CD4-positive, alpha-beta T cell treated with Interferon gamma for 1 hour (primary cell): ENCODE data around the gene PAX9.
A peak's percentile ranks its signal among the peaks of the same experiment; 100 is the strongest.

Experiments
- DNase-seq: peaks from one replicate; pipeline ENCODE4 v3.0.0-alpha.2; 2020

Gene PAX9

DNA sequence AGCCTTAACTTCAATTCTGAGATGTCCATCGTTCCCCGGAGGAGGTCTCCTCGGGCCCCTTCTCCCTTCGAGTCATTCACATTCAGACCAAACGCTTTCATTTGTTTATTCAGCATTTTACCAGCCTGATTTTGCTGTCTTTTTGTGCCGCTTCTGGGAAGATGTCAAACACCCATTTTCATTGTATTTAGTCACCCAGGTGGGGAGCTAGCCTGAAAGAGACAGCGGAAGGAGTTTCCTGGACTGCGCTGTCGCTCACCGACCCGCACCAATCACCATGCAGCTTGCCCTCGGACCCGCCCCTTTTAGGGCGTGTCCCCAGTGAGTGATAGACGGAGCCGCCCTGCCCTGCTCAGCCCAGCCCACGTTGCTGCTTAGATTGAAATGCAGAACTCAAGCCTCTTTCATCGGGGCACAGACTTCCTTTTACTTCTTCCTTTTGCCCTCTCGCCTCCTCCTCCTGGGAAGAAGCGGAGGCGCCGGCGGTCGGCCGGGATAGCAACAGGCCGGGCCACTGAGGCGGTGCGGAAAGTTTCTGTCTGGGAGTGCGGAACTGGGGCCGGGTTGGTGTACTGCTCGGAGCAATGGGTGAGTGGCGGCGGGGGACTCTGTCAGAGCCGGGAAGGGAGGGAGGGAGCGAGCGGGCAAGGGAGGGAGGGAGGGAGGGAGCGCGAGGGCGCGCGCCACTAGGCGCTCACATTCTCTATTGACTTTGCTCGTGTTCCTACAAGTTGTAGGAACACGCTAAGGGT, at the start of gene PAX9:
TSS of gene PAX9 (plus strand) at position 355 of the 752 bp plus-strand sequence. CDS start at position 585, 230 bp downstream.
- peak; percentile 10 for DNase-seq

DNA sequence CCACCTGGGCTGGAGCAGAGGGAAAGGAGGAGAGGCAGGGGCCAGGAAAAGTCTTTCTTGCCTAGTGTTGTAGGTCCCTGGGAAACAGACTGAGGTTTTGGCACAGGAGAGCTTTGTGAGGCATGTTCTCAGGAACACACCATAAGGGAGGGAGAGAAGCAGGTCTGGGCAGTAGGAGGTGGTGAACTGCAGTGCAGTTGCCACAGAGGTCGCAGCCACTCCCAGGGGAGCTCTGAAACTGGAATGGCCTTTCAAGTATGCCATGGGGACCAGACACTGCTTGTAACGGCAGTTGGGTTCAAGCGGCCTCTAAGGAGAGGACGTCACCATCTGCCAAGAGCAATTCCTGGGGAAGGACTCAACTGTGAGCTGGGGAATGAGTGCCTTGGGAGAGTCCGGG, 43.8 kb upstream of the PAX9 start:
- DNase-seq: no peak

DNA sequence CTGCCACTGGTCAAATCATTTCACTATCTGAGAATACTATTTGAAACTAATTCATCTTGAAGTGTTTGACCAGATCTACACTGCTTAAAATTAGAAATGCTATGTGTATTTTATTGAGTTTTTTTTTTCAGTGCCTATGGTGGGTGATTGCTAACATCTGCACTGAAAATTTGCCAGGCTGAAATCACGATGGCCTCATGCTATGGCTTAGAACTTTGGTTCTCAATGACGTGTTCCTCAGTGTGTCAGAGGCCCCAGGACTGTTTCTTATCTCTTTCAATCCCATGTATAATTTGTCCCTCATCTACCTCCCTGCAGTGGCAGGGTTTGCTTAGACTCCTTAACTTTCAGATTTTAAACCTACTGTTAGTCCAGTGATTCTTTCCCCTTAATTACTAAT, 43.0 kb upstream of the PAX9 start:
- no peak for DNase-seq

DNA sequence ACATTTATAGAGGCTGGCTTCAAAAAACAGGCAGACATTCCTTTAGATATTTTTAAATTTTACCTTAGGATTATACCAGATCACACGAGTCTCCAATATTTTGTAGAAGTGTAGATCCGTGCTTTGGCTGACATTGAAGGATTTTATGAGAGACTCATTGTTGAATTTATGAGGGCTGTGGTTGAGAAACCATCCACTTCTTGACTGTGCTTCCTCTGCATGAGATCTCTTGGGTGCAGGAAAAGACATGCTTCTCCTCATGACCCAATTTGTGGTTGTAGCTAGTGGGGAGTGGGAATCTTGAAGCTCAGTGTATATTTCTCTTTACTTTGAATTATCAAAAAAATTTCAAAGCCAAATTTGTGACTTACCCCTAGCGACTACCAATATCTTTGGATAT, 42.5 kb upstream of the PAX9 start:
- DNase-seq: no peak

DNA sequence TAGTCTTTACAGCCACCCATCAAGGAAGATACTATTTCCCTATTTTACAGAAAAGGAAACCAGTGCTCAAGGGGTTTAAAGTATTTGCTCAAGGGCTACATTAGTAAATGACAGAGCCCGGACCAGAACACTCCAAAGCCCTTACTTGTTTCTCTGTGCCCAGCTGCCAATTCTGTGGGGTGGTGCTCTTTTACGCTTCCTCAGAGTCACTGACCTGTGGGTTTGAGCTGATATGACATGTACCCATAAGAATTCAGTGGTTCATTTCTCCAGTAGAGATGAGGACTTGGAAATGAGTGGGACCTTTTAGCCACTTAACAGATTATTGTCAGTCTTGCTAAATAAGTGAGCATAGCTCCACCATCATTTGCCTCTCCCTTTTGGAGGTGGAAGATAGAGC, 41.8 kb upstream of the PAX9 start:
- no peak for DNase-seq

DNA sequence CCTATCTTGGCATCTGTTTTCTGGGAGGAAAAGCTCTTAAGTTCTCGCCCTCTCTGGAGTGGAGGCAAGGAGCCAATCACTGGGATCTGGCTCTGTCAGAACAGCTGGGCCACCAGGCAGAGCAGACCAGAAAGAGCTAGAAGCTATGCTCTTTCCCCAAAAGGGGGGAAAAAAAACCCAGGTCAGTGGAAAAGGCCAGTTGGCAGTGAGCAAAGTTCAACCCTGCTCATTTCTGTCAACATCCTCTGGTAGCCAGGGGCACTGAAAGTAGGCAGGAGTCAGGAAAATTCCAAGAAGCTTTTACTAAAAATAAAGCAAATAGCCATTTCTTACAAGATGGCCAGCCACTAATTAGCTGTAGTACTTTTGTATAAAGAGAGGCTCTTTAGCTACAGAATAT, 36.6 kb upstream of the PAX9 start:
- DNase-seq: no peak

DNA sequence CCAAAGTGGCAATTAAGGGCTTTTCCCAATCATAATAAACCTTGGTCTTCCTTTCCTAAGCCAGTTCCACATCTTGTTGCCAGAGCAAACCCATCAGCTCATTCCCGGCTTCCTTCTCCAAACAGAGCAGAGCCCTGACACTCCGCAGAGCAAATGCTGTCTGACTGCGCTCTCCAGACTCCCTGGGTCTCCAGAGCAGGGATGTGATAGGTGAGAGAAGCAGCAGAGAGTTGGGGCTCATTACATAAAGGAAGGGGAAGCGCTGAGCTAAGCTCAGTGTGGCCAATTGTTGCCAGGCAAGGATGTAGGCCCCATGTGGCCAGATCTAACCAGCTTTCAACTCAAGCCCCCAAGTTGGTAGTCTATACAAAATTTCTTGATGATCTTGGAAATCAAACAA, 36.2 kb upstream of the PAX9 start:
- no peak for DNase-seq

DNA sequence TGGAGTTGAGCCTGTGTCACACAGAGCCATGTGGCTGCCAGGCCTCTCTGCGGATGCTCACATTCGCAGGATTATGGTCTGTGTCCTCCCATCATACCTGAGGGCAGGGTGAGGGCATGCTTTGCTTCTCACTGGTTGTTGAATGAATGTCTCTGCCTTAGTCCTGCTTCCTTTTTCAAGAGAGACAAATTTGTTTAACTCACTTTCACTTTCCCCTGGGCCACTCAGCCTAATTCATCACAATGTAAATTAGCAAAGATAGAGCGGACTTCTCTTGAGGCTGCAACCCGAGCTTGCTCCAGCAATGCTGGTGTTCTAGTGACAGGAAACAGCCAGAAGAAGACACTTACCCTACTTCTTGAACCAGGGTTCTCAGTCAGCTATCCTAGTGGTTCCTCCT, 35.5 kb upstream of the PAX9 start:
- no peak for DNase-seq

DNA sequence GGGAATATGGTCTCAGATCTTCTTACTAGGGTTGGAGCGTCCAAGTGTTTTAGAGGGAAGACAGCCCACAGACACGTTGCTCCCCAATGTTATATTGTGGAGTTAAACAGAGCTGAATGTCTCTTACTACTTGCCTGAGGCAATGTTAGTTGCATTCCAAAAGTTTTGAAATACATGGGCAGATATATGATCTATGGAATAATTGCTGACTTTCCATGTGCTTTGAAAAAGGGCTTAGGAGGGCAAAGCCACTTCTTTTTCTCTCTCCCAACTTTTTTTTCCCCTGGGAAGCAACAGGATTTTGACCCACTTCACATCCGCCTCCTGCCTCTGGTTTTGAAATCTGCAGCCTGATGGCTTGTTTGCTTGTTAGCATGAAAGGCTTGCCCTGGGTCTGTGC, 33.7 kb upstream of the PAX9 start:
- DNase-seq: no peak

DNA sequence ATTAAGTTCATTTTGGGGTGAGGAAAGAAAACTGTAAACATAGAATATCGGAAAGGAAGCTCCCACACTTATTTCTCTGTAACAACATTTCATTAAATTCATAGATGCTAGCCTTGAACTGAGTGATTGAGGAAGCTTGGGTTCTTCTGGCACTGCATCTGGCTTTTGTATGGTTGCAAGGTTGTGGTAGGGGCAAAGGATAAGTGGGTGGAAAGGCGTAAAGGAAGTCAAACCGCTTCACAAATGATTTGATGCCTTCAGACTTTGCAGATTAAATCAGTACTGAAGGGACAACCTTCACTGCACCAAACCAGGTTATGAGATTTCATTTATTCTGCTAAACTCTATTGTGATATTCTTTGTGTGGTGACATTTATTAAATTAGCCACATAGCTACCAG, 28.1 kb upstream of the PAX9 start:
- DNase-seq: no peak

DNA sequence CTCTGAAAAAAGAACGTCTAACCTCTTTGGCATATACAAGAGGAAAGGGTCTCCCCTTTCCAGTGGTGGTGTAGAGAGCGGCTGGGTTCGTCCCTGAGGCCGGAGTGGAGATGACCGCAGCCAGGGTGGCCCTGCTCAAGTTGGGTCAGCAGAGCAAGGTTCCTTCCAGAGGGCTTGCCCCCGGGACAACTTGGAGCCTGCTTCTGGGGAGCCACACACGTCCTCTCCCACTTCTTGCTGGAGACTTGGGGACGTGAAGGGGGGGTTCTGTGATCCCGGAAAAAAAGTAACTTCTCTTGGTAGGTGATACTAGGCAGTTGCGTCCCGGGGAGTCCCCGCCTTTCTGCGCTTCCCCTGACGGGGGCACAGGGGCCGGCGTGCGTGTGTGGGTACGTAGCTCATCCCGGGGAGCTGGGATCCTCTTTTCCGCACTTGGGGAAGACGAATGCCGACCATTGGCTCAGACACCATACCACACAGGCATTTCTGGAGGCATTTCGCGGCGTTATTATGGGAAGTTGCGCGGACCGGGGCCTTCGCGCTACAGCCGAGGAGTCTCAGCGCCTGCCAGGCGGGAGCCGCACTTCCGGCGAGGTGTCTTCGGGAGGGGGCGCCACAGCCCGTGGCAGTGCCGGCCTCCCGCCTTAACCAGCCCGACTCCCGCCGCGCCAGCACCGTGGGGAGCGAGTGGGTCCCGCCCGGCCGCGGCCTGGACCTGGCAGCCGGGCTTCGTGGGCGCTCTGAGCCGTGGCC, 14.8 kb upstream of the PAX9 start:
- DNase-seq: no peak

DNA sequence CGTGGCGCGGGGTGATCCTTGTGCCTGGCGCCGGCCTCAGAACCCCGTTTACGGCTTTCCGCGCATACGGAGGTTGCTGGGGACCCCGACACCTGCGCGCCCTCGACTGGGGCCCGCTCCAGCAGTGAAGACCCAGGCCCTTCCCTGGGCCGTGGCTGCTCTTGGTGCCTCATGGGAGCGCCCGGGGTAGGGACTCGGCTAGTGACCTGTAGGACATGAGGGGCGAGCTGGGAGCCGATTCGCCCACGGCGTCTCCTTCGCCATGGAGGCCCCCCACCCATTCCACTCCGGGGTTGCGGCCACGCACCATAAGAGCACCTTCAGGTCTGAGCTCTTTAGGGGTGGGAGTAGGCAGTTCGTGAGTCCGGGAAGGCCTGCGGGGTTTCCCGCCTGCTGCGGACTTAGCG, 14.2 kb upstream of the PAX9 start:
- DNase-seq: no peak

DNA sequence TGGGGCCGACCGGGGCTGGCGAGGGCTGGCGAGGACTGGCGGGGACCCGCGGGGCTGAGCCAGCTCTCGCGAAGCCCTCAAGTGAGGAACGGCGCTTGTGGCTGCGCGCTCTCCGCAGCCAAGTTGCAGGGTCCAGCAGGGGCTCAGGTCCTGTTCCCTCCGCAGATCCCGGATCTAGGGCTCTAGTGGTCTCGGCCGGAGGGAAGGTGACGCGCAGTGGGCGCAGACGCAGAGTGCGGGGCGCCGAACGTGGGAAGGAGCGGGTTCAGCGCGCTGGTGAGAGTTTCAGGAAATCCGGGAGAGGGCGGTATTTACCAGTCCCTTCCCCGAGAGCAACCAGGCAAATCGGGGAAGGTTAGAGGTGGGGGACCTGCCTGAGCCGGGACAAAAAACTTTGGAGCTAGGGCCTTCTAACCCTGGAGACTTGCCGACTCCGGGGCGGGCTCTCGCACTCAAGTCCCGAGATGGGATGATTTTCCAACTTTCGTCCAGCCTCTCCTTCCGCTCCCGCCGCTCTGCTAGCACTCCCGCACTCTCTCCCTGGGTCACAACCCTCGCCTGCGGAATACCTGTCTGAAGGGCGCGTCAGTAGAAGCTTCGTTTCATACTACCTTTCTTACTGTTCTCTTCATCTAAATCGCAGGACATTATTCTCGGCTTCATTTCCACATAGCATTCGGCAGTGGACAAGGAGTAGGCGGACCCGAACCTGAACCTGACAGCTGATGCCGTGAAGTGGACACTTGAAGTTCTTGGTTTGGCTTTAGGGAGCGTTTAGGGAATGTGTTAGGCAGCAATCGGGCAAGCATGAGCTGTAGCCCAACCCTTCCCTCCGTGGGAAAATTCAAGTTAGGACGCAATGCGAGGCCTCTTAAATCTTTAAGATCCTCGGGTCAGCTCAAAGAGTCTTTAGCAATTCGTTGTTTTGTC, 13.6 kb upstream of the PAX9 start:
- DNase-seq: no peak

DNA sequence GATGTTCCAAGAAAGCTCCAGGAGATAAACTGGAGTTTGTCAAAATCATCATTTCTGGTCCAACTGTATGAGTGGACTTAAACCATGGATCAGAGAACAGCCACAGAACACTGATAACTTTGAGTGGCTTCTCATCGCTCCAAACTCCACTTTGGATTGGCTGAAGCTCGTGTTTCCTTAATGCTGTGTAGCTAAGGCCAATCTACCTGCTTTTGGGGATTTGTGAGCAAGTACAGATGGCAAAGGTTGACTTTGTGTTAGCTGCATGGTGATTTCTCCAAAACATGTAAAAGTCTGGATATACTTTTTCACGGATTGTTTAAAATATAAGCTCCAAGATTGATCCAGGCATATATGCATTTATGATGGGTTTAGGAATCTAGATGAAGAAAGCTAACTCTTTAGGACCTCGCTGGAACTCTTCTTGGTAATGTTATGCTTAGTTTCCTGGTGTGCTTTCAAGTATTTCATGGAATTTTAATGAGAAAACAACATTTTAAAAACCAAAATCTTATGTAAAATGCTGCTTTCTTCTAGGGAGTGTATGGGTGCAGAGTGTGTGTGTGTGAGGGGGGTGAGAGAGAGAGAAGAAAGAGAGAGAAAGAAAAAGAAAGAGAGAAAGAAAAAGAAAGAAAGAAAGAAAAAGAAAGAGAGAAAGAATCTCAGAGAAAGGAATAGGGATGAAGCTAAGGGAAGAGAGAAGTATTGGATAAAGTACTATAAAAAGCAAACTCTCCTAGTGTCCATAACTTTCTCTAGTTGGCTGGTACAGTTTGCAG, 11.6 kb upstream of the PAX9 start:
- no peak for DNase-seq

DNA sequence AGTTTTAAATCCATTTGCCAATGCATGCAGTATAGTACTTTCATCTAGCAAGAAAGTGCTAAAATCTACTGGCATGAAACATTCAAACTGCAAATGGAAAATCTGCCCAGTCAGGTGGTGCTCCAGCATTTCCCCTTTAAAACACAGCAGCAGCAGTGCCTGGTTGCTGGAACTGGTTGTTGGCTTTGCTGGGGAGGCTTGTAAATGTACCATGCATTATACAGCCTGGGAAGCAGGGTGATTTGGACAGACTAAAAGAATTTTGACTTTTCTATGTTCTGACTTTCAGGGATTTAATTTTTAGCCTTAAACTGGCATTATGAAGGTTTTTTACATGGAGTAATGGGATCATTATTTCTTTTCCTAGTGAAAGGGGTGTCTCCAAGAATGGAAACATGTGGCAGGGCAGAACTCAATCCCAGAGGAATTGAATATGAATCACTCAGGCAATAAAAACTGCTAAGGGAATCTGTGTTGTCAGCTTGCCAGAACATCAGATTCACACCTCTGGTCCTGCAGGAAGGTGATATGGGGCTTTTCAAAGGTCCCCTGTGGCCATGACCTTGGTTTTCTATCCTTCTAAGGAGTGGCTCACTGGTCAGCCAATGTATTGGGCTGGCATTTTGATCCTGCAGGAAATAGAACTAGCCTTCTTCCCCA, 9.0 kb upstream of the PAX9 start:
- DNase-seq: no peak

DNA sequence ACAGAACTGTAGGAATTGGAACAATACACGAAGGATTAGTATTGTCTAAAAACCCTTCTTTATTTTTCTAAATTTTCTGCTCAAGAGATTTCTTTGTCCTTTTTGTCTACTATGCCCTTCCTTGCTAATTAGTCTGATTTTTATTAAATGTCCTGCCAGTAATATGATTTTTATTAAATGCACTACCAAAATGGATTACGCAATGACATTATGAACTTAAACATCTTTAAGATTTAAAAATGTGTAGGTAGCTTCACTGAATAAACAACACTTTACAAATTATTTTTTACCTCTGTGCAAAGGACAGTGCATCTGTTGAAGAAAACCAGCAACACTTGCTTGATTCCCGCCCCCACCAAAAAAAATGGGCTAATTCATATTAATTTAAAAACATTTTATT, 8.2 kb upstream of the PAX9 start:
- no peak for DNase-seq

DNA sequence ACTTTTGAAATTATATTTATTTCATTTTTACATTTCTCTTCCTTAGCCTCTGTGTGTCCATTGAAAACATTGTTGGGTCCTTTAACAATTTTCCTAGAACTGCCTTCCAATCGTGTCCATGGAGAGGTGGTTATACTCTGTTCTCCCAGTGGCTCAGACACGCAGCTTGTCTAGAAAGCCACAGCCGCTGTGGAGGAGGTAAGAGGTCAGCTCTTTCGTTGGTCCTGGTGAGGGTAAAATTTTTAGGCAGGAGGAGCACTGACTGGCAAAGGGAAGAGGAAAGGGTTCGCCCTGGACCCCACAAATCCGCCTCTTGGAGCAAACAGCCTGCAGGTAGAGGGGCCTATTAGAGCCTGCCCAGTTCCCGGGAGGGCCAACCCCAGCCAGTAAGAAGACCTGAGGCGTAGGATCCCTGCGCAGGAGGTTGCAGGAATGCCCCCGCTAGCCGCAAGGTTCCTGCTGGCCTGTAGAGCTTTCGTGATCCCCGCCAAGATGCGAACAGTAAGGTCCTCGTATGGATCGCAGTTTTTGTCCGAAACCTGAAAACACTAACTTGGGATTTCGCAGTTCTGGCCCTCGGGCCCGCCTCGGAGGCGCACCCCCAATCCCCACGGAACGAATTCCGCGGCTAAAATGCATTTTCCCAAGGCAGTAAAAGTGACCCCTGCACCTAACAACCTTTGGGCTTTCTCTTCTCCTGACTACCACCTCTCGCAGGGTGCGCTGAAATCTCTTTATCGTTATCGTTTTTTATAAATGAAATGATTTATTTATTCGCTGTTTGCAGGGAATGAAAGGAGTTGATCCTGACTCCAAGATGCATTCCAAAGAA, 7.5 kb upstream of the PAX9 start:
- no peak for DNase-seq

DNA sequence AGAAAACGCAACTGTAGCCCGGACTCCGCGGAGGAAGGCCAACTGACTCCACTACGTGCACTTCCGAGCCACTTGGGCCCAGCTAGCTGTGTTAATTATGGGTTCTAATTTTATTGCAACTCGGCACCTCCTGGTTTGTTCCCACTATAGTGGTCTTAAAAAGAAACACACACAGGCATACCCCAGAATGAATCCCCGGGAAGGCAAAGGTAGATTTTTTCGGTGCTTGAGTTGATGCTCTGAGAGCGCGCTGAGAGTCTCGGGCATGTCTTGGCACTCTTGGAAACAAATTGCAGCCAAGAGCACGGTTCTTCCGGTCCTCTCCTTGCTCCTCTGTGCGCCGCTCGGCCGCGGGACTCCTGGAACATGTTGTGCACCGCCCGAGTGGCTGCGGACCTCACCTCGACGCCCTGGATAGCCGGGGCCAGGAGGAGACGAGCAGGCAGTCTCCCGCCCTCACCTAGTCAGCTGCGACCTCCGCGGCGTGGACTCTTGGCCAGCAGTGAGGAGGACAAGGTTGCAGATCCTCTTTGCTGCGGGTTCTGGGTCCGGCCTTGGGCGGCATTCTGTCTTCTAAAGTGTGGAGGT, 6.8 kb upstream of the PAX9 start:
- DNase-seq: no peak

DNA sequence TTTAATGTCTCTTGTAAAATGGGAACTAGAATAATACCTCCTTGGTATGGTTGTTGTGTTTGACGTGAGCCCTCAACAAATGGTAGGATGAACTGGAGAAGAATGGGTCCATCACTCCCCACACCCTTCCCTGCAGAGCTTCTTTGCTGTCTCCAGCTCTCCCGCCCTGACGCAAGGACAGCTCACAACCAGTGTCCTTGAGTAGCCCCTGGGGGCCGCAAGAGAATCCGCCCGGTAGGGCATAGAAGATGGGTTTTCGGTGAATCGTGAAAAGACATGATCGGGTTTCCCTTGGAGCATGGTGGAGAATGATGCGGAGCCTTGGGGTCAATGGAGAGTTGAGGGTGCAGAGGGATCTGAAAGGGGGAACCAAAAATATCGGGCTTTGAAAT, 6.1 kb upstream of the PAX9 start:
- no peak for DNase-seq

DNA sequence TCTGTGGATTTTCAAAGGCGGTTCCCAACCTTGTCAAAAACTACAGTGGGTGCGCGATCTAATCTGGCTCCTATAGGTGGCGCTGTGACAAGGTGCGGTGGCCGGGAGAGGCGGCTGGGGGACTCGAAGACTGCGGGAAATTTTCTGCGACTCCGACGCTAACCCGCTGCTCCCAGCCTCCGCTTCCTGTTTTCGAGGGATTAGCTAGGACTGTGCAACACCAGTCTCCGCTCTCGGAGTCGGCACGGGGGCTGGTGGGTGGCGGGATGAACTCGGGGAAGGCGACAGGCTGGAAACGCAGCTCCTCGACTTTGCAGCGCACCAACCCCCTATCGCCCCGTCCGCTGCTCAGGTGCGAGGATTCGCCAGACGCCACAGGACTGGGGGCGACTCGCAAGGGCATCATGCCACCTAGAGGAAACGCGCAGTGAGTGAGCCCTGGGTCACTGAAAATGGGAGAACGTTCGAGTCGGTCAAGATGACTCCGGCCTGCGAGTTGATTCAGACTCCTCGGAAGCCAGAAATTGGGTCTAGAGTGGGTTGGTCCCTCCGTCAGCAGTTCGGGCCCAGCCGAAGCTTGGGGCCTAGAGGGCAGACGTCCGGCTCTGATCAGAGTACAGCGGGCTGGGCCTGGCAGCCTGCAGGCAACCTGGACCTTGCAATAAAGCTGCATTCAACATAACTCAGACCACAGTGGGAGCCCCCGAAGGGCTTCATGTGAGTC, 5.5 kb upstream of the PAX9 start:
- DNase-seq: no peak
